Gastrocnemius medialis (tissue), 4 donors: Measurements from ENCODE around the gene OVCH2.

Experiments used
- CTCF ChIP-seq, 5 experiments: fragments of 450-650 bp in 3 of 5; fragments of 200-600 bp in 2 of 5; sonication (generic) in 2 of 5; IDR thresholded peaks in 4 of 5; conservative IDR thresholded peaks in 1 of 5; 1 replicate in 4 of 5; 2 replicates in 1 of 5; pipeline ENCODE4 v1.5.1; 2016 to 2019; ENCODE audit warnings: antibody characterized with exemption in 5 of 5, mild to moderate bottlenecking in 3 of 5, moderate library complexity in 3 of 5
- POLR2A ChIP-seq, 2 donors: fragments of 450-650 bp; IDR thresholded peaks; one replicate each; pipeline ENCODE4 v1.6.1; 2017; ENCODE audit warnings: antibody characterized with exemption in 2 of 2, mild to moderate bottlenecking in 2 of 2, moderate library complexity in 2 of 2

GRCh38 chr11:7673724-7674434, 32.4 kb downstream of the OVCH2 start:
- no peak for TF ChIP-seq CTCF (IDR thresholded peaks at IDR 0.05 in 4 of 5, conservative IDR thresholded peaks at IDR 0.05 in 1 of 5)
- no peak for TF ChIP-seq POLR2A (IDR thresholded peaks at IDR 0.05)
